Placental epithelial cell (primary cell): ENCODE measurements around the gene SUPT7L. TPM values are rescaled to one million over a fixed set of nuclear protein-coding genes. Genes with fewer than 3 reads are reported as not detected.

Experiments
- small RNA-seq: library from RNA; depleted of rRNA; stranded (forward); fragments of <200 nt; gene quantifications from one replicate; pipeline ENCODE3, GENCODE V24; 2012
- total RNA-seq: library from RNA; depleted of rRNA; stranded (reverse); fragments of >200 nt; gene quantifications from 2 replicates; pipeline ENCODE4 v1.2.3, GENCODE V29; 2012

Gene SUPT7L
- 36.1 and 36.4 TPM in 2 replicates for total RNA-seq

GRCh38 chr2:27663285-27664153, at the start of gene SUPT7L, which contains the start of gene SLC4A1AP:
Gene SUPT7L (minus strand): TSS chr2:27663614. CDS start chr2:27662192, 1,422 bp downstream.
Gene SLC4A1AP (plus strand): TSS chr2:27663889. CDS start chr2:27663915, 26 bp downstream.

DNA sequence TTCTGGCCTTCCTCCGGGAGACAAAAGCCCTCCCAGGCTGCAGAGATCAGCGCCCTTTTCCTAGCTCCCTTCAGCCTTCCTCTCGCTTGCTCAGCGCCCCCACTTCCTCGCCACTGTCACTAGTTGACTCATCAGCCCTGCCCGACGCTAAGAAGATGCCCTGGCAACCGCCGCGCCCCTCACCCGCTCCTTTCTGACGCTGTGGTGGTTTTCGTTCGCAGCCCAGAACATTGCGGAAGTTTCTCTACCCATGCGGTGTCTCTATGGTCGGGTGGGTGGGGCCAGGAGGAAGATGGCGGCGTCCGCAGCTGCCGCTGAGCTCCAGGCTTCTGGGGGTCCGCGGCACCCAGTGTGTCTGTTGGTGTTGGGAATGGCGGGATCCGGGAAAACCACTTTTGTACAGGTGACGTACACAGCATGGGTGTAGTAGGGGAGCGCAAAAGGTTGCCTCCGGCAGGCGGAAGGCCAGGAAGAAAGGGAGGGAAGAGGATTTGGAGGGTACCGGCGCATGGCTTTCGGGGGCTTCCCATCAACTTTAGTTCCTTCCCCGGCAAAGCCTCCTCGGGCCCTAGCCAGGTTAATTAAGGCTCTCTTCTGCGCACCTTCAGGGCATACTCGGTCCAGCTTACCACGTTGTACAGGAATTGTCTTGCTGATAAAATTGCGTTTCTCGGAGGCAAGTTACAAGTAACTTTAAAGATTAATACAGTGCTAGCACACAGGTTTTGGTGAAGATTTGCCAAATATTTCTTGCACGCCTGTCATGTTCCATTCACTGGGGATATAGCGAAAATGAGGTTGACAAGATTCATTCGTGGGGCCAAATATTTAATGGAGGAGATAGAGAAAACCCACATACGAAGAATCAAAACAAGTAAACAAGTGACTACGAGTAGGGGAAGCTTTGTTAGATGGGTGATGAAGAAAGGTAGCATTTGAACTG, 34.4 kb downstream of the SUPT7L start, which contains the start of the genes CCDC121 and GPN1:
TSS of gene CCDC121 (minus strand) at position 246 of the 943 bp plus-strand sequence. CDS start 1,213 bp downstream, outside the sequence.
TSS of gene GPN1 (plus strand) at position 284 of the 943 bp plus-strand sequence. CDS start at position 293, 9 bp downstream.

Small RNA genes lying within 50 kb of the gene (small RNA-seq; reads per million reads assigned to genes)
- gene RF00340, result not detected

Other genes with a start within 250 kb of the SUPT7L start
- 171 and 233 TPM in 2 replicates for gene NRBP1, start 235.0 kb downstream of the SUPT7L start, total RNA-seq
- 8.2 and 22.0 TPM in 2 replicates for gene KRTCAP3, start 221.2 kb downstream of the SUPT7L start, total RNA-seq
- gene IFT172, start 173.9 kb downstream of the SUPT7L start, total RNA-seq, result 13.1 and 14.9 TPM in 2 replicates
- gene FNDC4, start 168.4 kb downstream of the SUPT7L start, total RNA-seq, result 11.0 and 12.1 TPM in 2 replicates
- 1.2 TPM in 1 of 2 replicates, not detected in the other for gene GCKR, start 166.8 kb downstream of the SUPT7L start, total RNA-seq
- 19.5 and 22.8 TPM in 2 replicates for gene ZNF512, start 80.6 kb downstream of the SUPT7L start, total RNA-seq
- gene CCDC121, start 34.6 kb downstream of the SUPT7L start, total RNA-seq, result 2.0 and 6.2 TPM in 2 replicates
- 27.5 and 43.5 TPM in 2 replicates for gene GPN1, start 34.6 kb downstream of the SUPT7L start, total RNA-seq
- 23.2 and 27.9 TPM in 2 replicates for gene SLC4A1AP, start 275 bp upstream of the SUPT7L start, total RNA-seq
- gene MRPL33, start 108.1 kb upstream of the SUPT7L start, total RNA-seq, result 45.9 and 98.9 TPM in 2 replicates
- 0.43 and 2.4 TPM in 2 replicates for gene RBKS, start 226.8 kb upstream of the SUPT7L start, total RNA-seq
- gene BABAM2, start 227.1 kb upstream of the SUPT7L start, total RNA-seq, result 23.6 and 27.1 TPM in 2 replicates